RWPE2 (cell line): ENCODE data around the gene GJB6.
A peak's percentile ranks its signal among the peaks of the same experiment; 100 is the strongest.

ENCODE experiments used
- ATAC-seq: fragments of 200-7000 bp; cut with Tn5 transposase; 3 replicates; pipeline ENCODE4 v1.9.1; 2021; ENCODE audit warnings: low read depth
- DNase-seq: peaks from one replicate; pipeline ENCODE4 v3.0.0-alpha.2; 2020; ENCODE audit warnings: low spot score
- H3K27ac ChIP-seq: fragments of 450-650 bp; 2 replicates; pipeline ENCODE4 v1.5.1; 2017; ENCODE audit warnings: mild to moderate bottlenecking; ENCODE audit not compliant: poor library complexity, severe bottlenecking
- H3K27me3 ChIP-seq: fragments of 250-450 bp; sonication (Bioruptor Pico); 2 replicates; pipeline ENCODE4 v1.5.1; 2021; ENCODE audit warnings: mild to moderate bottlenecking, moderate library complexity; ENCODE audit not compliant: insufficient read depth, poor library complexity, severe bottlenecking
- H3K36me3 ChIP-seq: fragments of 250-450 bp; sonication (Bioruptor Pico); 2 replicates; pipeline ENCODE4 v1.5.1; 2020; ENCODE audit warnings: low read depth, mild to moderate bottlenecking, moderate library complexity
- H3K4me1 ChIP-seq: fragments of 250-450 bp; sonication (Bioruptor Pico); 2 replicates; pipeline ENCODE4 v1.5.1; 2021; ENCODE audit warnings: mild to moderate bottlenecking, moderate library complexity; ENCODE audit not compliant: insufficient read depth, poor library complexity, severe bottlenecking
- H3K4me3 ChIP-seq: fragments of 250-450 bp; sonication (Bioruptor Pico); 2 replicates; pipeline ENCODE4 v1.5.1; 2021; ENCODE audit warnings: mild to moderate bottlenecking, moderate library complexity; ENCODE audit not compliant: severe bottlenecking
- H3K9me3 ChIP-seq: fragments of 250-450 bp; sonication (Bioruptor Pico); 2 replicates; pipeline ENCODE4 v1.5.1; 2021; ENCODE audit warnings: mild to moderate bottlenecking, moderate library complexity; ENCODE audit not compliant: severe bottlenecking
- CTCF ChIP-seq: fragments of 450-650 bp; IDR thresholded peaks from one replicate; pipeline ENCODE4 v1.5.1; 2017; ENCODE audit warnings: mild to moderate bottlenecking, moderate library complexity; ENCODE audit not compliant: poor library complexity, severe bottlenecking

Gene GJB6

GRCh38 chr13:20177049-20177831 is 54.9 kb downstream of the GJB6 start:
- TF ChIP-seq CTCF = no peak
- H3K27me3 ChIP-seq = no peaks in the 10 kb centered on the region
- peaks cover 11% of the 10 kb centered on the region for H3K4me1 ChIP-seq
- no peak overlapping the region for H3K4me3 ChIP-seq
- DNase-seq = no peak
- no peaks in the 10 kb centered on the region for H3K36me3 ChIP-seq
- H3K27ac ChIP-seq = no peak overlapping the region
- no peak for ATAC-seq
- no peaks in the 10 kb centered on the region for H3K9me3 ChIP-seq

- Histone ChIP-seq H3K36me3 (no peaks in the 10 kb centered on the region), H3K27ac (no peak overlapping the region), H3K27me3 (no peaks in the 10 kb centered on the region), H3K4me1 (peaks cover 11% of the 10 kb centered on the region), H3K9me3 (no peaks in the 10 kb centered on the region), H3K4me3 (no peak overlapping the region)
- DNase-seq (no peak), ATAC-seq (no peak)
- no peak for TF ChIP-seq CTCF
Observed at GRCh38 chr13:20175907-20176652, 56.0 kb downstream of the GJB6 start.

GRCh38 chr13:20175406-20175794 is 56.7 kb downstream of the GJB6 start:
- ATAC-seq = no peak
- no peak for TF ChIP-seq CTCF
- H3K4me1 ChIP-seq = peaks cover 11% of the 10 kb centered on the region
- no peaks in the 10 kb centered on the region for H3K9me3 ChIP-seq
- no peak for DNase-seq
- H3K4me3 ChIP-seq = no peak overlapping the region
- H3K36me3 ChIP-seq = no peaks in the 10 kb centered on the region
- H3K27me3 ChIP-seq = no peaks in the 10 kb centered on the region
- H3K27ac ChIP-seq = no peak overlapping the region

GRCh38 chr13:20174656-20175405 is 57.3 kb downstream of the GJB6 start:
- H3K36me3 ChIP-seq = no peaks in the 10 kb centered on the region
- peak; percentile 88 for DNase-seq
- no peak for TF ChIP-seq CTCF
- H3K4me1 ChIP-seq = peaks cover 11% of the 10 kb centered on the region
- no peak overlapping the region for H3K4me3 ChIP-seq
- ATAC-seq = peak; percentile 93
- no peaks in the 10 kb centered on the region for H3K27me3 ChIP-seq
- H3K9me3 ChIP-seq = no peaks in the 10 kb centered on the region
- H3K27ac ChIP-seq = no peak overlapping the region
